Lower lobe of right lung (tissue), 2 donors: ENCODE data around the gene OPN1SW. TPM values are rescaled to one million over a fixed set of nuclear protein-coding genes. Genes with fewer than 3 reads are reported as not detected.

Experiments
- ATAC-seq, 2 donors: fragments of 200-7000 bp; cut with Tn5 transposase; one replicate each; pipeline ENCODE4 v1.9.1; 2020 to 2022; ENCODE audit warnings: mild to moderate bottlenecking in 2 of 2, moderate library complexity in 2 of 2
- DNase-seq: peaks from one replicate; pipeline ENCODE4 v3.0.0-alpha.2; 2020
- H3K27ac ChIP-seq: fragments of 200-600 bp; one replicate; pipeline ENCODE4 v1.8.0; 2022
- H3K27me3 ChIP-seq: fragments of 200-600 bp; one replicate; pipeline ENCODE4 v1.8.0; 2022; ENCODE audit warnings: low read depth
- H3K36me3 ChIP-seq: fragments of 200-600 bp; one replicate; pipeline ENCODE4 v1.8.0; 2022; ENCODE audit warnings: mild to moderate bottlenecking
- H3K4me1 ChIP-seq: fragments of 200-600 bp; one replicate; pipeline ENCODE4 v1.8.0; 2022
- H3K4me3 ChIP-seq: fragments of 200-600 bp; one replicate; pipeline ENCODE4 v1.8.0; 2022; ENCODE audit warnings: mild to moderate bottlenecking
- H3K9me3 ChIP-seq: fragments of 200-600 bp; one replicate; pipeline ENCODE4 v1.8.0; 2022
- CTCF ChIP-seq: fragments of 200-600 bp; IDR thresholded peaks from one replicate; pipeline ENCODE4 v1.8.0; 2022; ENCODE audit warnings: antibody characterized with exemption, mild to moderate bottlenecking
- intact Hi-C: fragments of 100-400 bp; cut with DNase I; formaldehyde crosslinking; loops from one replicate; pipeline ENCODE4 v1.11.0; 2022
- total RNA-seq: library from RNA; stranded (reverse); fragmentation: NEBNext Ultra II Directional; extraction: Animal tissue kit (Norgen Biotek cat#: 25700); gene quantifications from one replicate; pipeline ENCODE4 v1.2.1, GENCODE V29; 2021
- donor health status: DM: no; HTN: yes; CAD: no; lungs with severe emphysema.

OPN1SW gene
- total RNA-seq, 1 donor from 2014 or later = not detected

DNA sequence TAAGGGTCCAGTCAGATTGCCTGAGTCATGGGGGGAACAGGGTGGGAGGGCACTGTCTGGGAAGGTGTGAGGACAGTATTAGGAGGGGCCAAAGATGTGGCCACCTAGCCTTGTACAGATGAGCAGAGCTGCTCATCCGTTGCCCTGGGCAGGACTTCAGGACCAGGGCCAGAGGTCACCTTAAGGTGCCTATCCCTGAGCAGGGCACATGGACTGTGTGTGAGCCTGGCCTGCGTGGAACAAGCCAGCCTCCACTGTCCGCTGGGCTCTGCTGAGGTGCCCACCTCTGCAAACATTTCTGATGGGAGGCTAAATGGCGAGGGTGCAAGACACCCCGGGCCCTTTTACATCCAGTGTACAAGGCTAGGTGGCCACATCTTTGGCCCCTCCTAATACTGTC lies 3.4 kb upstream of the OPN1SW start:
- intact Hi-C loops = no loop called here
- no peak overlapping the region for H3K4me3 ChIP-seq
- H3K36me3 ChIP-seq = no peaks in the 10 kb centered on the region
- H3K27me3 ChIP-seq = no peaks in the 10 kb centered on the region
- DNase-seq = no peak
- TF ChIP-seq CTCF = no peak
- H3K27ac ChIP-seq = no peak overlapping the region
- ATAC-seq = no peak
- no peaks in the 10 kb centered on the region for H3K4me1 ChIP-seq
- H3K9me3 ChIP-seq = no peaks in the 10 kb centered on the region

GRCh38 chr7:128777156-128778123 lies 1.8 kb upstream of the OPN1SW start:
- ATAC-seq = no peak
- Histone ChIP-seq H3K27ac (no peak overlapping the region), H3K4me1 (no peaks in the 10 kb centered on the region), H3K27me3 (no peaks in the 10 kb centered on the region), H3K9me3 (no peaks in the 10 kb centered on the region), H3K4me3 (no peak overlapping the region), H3K36me3 (peaks cover 15% of the 10 kb centered on the region)
- no peak for TF ChIP-seq CTCF
- intact Hi-C loops = no loop called here
- DNase-seq = no peak

DNA sequence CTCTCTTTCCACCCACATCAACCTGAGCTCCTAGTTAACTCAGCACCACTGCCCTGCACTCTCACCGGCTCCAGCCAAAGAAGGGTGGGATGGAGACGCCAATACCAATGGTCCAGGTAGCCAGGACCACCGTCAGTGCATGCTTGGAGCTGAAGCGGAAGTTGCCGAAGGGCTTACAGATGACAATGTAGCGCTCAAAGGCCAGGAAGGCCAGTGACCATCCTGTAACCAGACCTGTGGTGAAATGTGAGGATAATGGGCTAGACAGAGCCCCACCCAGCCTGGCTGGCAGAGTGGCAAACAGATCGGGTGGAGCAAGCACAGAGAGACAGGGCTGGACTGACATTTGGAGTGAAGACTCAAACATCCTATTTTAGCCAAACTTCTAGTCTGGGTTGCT lies 673 bp downstream of the OPN1SW start:
- Histone ChIP-seq H3K9me3 (no peaks in the 10 kb centered on the region), H3K27ac (no peak overlapping the region), H3K36me3 (peaks cover 40% of the 10 kb centered on the region), H3K4me1 (peaks cover 1% of the 10 kb centered on the region), H3K4me3 (no peak overlapping the region), H3K27me3 (no peaks in the 10 kb centered on the region)
- TF ChIP-seq CTCF = no peak
- ATAC-seq (no peak), DNase-seq (no peak)
- intact Hi-C loops = no loop called here

DNA sequence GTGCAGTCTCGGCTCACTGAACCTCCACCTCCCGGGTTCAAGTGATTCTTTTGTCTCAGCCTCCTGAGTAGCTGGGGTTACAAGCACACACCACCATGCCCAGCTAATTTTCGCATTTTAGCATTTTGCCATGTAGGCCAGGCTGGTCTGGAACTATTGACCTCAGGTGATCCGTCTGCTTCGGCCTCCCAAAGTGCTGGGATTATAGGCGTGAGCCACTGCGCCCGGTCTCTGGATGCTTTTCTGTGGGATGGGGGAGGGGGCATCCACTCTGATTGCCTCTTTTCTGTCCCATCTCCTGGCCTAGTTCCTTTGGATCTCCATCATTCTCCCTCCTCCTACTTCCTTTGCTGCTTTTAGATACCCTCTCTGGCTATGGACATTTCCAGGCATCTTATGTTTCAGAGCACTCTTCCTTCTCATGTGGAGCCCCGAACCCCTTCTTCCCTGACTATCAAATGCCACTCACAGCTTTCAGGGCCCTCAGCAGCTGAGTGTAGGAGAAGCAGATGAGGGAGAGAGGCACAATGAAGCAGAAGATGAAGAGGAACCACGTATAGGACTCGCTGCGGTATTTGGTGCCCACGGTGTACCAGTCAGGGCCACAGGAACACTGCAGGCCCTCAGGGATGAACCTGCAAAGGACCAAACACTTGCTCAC lies 1.4 kb downstream of the OPN1SW start:
- no peaks in the 10 kb centered on the region for H3K27me3 ChIP-seq
- peaks cover 48% of the 10 kb centered on the region for H3K36me3 ChIP-seq
- intact Hi-C loops = no loop called here
- no peak for TF ChIP-seq CTCF
- H3K4me3 ChIP-seq = no peak overlapping the region
- no peak overlapping the region for H3K27ac ChIP-seq
- peaks cover 6% of the 10 kb centered on the region for H3K4me1 ChIP-seq
- ATAC-seq (no peak), DNase-seq (no peak)
- H3K9me3 ChIP-seq = no peaks in the 10 kb centered on the region

- no peak for TF ChIP-seq CTCF
- no peak overlapping the region for H3K4me3 ChIP-seq
- no peak for ATAC-seq
- H3K27ac ChIP-seq = no peak overlapping the region
- DNase-seq = no peak
- peaks cover 53% of the 10 kb centered on the region for H3K36me3 ChIP-seq
- intact Hi-C loops = no loop called here
- no peaks in the 10 kb centered on the region for H3K27me3 ChIP-seq
- H3K9me3 ChIP-seq = no peaks in the 10 kb centered on the region
- peaks cover 6% of the 10 kb centered on the region for H3K4me1 ChIP-seq
These were observed 2.0 kb downstream of the OPN1SW start for GRCh38 chr7:128773604-128774003.
